UCSD-AML1 (cell line): ENCODE results near the gene SLC8A3.

Source experiments
- DNase-seq: peaks from one replicate; lab custom pipeline; 2025; ENCODE audit not compliant: unreplicated experiment; lab: John Stamatoyannopoulos, UW

SLC8A3 gene

GRCh38 chr14:70121521-70121920 is 67.2 kb downstream of the SLC8A3 start:
- no peak for DNase-seq

GRCh38 chr14:70118064-70118463 is 70.7 kb downstream of the SLC8A3 start:
- DNase-seq: no peak

GRCh38 chr14:70116278-70116677 is 72.5 kb downstream of the SLC8A3 start:
- no peak for DNase-seq

GRCh38 chr14:70114621-70115156 is 74.1 kb downstream of the SLC8A3 start:
- no peak for DNase-seq

DNA sequence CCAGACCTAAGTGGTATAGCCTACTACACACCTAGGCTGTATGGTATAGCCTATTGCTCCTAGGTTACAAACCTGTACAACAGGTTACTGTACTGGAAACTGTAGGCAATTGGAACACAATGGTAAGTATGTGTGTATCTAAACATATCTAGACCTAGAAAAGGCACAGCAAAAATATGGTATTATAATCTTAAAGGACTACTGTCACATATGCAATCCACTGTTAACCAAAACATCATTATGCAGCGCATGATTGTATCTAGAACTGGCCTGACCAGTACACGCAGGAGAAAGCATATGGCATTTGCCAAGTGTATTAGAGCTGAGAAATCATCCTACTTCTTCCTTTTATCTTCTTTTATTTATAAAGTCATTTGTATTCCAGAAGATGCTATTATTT is 75.5 kb downstream of the SLC8A3 start:
- no peak for DNase-seq

GRCh38 chr14:70108419-70108818 is 80.3 kb downstream of the SLC8A3 start:
- DNase-seq: no peak

DNA sequence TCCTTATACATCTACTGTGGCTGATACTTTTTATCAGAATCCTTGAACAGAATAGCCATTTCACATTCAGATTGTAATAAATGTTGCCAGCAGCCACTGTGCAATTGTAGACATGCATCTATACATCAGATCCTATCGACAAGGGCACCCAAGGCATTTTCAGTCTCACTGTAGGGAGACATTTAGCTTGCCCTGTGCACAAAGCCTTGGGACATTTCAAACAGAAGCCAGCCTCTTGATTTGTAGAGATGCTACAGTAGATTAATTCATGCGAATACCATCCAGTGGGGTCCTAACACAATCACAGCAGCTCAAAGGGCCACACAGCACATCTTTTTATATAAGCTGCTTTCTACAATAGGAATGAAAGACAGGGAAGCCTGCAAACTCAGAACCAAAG is 81.4 kb downstream of the SLC8A3 start:
- DNase-seq: no peak

DNA sequence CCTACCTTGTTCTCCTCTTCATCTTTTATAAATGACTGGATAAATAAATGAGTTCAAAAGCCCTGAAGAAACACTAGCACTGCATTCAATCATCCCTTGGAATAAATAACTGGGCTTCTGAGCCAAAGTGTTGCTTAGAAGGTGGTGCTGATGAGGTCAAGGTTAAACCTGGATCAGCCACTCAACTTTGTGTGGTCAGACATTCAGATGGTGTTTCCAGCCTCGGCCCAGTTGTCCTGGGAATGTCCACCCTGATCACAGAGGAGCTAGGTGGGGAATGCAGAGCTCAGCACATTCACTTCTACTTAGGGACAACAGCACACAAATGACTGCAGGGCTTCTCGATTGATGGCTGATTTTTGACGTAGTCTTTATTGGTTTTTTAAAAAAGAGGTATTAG is 88.7 kb downstream of the SLC8A3 start:
- DNase-seq: no peak

DNA sequence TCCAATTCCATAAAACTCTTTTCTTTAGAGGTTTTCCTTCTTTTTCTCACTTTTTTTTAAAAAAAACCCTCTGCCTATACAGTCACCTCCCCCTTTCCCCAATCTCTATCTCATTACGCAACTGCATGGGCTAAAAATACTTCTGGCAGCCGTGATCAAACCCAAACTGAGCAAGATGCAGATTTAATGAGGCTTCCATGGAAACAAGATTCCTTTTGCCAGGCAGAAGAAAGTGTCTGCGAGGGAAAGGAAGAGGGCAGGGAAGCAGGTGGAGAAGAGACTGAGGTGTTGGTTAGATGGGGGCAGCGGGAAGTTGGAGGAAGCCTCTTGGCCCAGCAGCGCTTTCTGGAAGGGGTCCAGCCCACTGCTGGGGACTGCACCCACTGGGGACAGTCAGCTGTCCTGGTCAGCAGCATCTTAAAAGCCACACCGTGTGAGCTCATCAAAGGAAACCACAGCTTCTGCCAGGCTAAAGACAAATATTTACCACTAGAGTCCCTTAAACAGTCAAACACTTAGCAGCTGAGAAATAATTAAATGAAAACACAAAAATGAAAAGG is 90.4 kb downstream of the SLC8A3 start:
- no peak for DNase-seq

DNA sequence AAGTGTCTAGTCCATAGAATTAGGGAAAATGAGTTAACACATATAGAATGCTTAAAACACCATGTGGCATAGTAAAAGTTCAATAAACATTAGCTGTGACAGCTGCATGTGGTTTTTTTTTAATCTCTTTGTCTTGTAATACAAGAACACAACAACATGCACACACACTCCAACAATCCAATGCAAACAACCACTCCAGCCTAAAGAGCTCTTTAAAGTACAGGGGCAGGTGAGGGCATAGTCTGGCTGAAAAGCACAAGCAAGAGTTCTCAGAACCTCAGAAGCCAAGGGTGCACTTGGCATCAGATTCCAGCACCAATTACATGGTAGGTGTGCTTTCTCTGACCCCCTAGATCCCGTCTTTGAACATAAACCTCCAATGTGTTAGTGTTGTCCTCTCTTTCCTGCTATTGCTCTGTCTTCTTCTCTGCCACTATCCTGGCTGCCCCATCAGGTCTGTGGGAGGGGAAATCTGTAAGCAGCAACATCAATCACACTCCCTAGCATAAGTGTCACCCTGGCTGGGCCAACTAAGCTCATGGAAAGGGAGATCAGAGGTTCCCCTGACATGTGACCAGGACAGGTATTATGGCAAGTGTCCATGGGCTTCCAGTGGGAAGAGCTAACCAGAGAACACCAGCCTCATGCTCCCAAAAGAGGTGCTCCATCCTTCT is 91.0 kb downstream of the SLC8A3 start:
- DNase-seq: no peak

DNA sequence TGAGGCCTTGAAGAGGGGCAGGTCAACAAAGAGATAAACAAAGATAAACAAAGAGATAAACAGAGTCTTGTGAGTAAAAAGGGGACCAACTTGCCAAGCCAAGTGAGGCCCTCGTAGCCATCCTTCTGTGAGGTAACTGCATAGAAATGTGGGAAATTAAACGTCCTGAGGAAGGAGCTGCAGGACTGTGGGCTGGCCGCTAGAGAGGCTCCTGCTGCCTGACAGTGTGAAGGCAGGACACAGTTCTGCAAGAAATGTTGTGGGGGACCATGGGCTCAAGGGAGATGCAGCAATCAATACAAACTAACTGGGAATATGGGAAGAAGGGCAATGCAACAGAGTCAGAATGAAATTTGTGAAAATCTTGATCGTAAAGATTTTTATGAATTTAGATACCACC is 91.9 kb downstream of the SLC8A3 start:
- DNase-seq: no peak

DNA sequence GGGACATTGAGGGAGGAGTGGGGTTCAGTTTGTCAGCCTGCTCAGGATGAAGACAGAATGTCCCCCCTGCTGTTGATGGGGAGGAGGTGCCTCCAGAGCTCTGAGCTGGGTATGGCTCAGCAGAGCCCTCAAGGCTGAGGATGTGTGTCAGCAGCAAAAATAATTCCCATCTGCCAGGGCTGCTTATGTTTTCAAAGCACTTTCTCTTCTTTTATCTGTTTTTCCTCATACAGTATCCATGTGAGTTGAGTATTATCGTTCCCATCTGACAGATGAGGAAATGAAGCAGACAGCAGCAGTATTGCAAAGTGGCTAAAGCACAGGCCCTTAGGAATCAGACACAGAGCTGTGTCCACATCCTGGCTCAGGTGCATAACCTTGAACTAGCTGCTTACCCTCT is 94.1 kb downstream of the SLC8A3 start:
- DNase-seq: no peak

- DNase-seq: no peak
Observed at GRCh38 chr14:70094106-70094505, 94.6 kb downstream of the SLC8A3 start.

DNA sequence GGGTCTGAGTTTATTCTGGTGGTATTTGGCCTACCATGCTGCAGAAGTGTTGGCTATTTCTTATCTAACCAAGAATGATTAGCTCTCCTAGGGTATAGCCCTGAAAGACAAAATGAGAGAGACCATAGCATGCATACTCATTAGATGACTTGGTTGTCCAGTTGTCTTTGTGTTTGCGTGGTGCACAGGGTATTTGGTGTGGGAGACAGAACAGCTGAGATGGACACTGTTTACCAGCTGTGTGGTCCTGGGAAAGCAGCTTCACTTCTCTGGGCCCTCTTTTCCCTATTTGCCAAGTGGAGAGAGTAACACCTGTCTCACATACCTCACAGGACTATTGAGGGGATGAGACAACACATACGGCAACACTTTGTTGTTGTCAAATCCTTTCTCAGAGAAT is 95.6 kb downstream of the SLC8A3 start:
- DNase-seq: no peak

GRCh38 chr14:70087380-70087697 is 101.4 kb downstream of the SLC8A3 start:
- no peak for DNase-seq

DNA sequence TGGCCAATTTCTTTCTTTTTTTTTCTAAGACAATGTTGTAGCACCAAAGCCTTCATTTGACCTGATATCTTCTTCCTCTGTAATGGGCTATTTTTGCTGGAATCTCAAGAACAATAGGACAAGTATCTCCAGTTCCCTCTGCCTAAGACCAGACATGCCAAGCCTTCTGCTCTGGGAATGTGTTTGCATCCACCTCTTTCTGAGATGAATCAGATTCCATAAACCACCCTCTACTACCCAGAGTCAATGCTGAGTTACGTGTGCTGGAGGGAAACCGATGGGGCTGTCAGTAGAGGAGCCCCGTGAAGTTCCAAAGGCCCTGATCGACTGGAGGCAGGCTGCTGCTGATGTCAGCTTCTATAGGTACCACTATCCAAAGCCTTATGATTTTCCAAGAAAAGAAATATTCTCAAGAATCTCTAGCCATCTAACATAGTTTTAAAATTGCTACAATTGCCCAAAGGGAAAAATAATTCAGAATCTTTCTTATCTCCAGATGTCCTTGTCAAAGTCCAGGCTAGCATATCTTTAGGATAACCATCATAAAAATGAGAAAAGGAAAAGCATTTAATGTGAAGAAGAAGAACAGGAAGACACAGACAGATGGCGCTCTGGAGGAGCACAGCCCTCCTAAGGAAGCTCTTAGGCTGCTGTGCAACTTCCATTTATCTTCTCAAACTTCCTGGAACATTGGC is 101.9 kb downstream of the SLC8A3 start:
- peak; percentile 23 for DNase-seq

DNA sequence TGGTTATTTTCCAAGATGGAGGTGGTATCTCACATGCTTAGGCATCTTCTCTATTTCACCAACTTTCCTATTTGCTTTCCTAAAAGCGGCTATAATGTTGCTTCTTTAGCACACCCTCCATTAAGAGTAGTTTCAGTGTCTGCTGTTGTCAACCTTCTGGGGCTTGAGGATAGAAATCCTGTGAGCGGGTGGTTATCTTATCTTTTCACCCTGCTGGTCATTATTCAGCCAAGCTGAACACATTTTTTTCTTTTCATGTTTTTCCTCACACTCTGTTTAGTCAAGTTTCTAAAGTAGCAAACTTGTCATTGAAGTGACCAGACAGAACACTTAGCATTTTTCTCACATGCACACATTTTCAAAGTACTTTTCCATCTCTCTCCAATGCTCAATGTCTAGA is 104.5 kb downstream of the SLC8A3 start:
- DNase-seq: no peak

GRCh38 chr14:70082394-70082793 is 106.4 kb downstream of the SLC8A3 start:
- no peak for DNase-seq

GRCh38 chr14:70080076-70080475 is 108.7 kb downstream of the SLC8A3 start:
- DNase-seq: no peak

DNA sequence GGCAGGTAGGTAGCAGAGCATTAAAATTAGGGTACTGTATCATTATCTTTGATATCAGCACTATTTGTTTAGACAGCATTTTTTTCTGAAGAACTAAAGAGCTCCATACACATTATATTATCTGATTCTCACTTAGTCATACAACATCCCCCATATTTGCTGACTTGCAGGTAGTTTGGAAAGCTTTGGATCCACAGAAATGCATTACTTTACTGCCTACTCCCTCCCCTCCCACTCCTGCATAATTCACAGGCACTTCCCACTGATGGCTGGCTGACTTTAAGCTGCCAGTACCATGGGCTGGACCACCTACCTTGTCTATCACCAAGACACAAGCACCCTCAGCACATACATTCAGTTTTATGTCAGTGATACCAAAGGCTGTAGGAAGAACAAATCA is 110.4 kb downstream of the SLC8A3 start:
- DNase-seq: no peak

DNA sequence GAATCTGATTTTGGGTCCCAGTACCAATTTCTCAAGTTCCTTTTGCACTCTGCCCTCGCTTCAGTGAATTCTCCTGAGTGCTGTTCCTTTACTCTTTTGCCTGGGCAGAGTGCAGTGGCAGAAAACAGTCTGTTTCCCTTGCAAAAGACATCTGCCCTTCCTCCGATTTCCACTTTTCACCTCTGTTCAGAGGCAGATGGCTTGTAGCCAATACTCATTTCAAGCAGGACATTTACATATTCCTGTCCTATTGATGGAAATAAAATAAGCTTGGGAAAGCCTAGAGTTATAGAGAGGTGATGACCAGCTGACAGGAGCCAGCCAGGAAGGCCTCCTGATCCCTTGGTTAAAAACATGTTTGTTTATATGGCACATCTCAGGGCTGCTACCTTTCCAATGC is 111.0 kb downstream of the SLC8A3 start:
- no peak for DNase-seq

- no peak for DNase-seq
Observed at GRCh38 chr14:70077005-70077404, 111.7 kb downstream of the SLC8A3 start.
